Measurements from ENCODE around the gene XCL1.

The XCL1 gene

GRCh38 chr1:168613691-168614231, 37.4 kb downstream of the XCL1 start:
- FAIRE-seq (no peak), DNase-seq (ENCODE audit: insufficient read length) (no peak)
- TF ChIP-seq POLR2AphosphoS5 (IDR thresholded peaks at IDR 0.05; ENCODE audit: low read depth, low read length) (no peak), TAF1 (IDR thresholded peaks at IDR 0.05; ENCODE audit: borderline replicate concordance, low read depth, low read length) (no peak), POLR2A (IDR thresholded peaks at IDR 0.05; ENCODE audit: low read depth, low read length) (no peak)

DNA sequence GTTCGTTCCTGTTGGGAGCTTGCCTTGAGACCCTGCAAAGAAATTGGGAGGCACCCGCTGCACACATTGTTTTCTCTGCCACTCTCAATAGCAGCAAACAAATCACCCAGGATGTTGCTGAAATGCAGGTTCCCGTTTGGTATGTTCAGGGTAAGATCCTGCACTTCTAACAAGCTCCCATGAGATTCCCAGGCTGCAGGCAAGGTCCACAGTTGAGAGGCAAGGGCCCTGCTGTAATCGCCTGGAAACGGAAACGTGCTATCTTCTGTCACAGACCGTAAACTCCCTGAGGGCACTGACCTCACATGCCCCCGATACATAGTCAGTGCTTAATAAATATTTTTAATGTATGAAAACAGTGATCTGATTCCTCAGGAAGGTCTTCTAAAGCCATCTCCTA, 37.8 kb downstream of the XCL1 start:
- no peak for DNase-seq (ENCODE audit: insufficient read length)
- TF ChIP-seq POLR2AphosphoS5 (IDR thresholded peaks at IDR 0.05; ENCODE audit: low read depth, low read length) (no peak), TAF1 (IDR thresholded peaks at IDR 0.05; ENCODE audit: borderline replicate concordance, low read depth, low read length) (no peak), POLR2A (IDR thresholded peaks at IDR 0.05; ENCODE audit: low read depth, low read length) (no peak)
- FAIRE-seq, result no peak

- no peak for FAIRE-seq
- no peak for DNase-seq (ENCODE audit: insufficient read length)
- TF ChIP-seq POLR2AphosphoS5 (IDR thresholded peaks at IDR 0.05; ENCODE audit: low read depth, low read length) (no peak), TAF1 (IDR thresholded peaks at IDR 0.05; ENCODE audit: borderline replicate concordance, low read depth, low read length) (no peak), POLR2A (IDR thresholded peaks at IDR 0.05; ENCODE audit: low read depth, low read length) (no peak)
Observed at GRCh38 chr1:168615965-168616364, 39.6 kb downstream of the XCL1 start.

DNA sequence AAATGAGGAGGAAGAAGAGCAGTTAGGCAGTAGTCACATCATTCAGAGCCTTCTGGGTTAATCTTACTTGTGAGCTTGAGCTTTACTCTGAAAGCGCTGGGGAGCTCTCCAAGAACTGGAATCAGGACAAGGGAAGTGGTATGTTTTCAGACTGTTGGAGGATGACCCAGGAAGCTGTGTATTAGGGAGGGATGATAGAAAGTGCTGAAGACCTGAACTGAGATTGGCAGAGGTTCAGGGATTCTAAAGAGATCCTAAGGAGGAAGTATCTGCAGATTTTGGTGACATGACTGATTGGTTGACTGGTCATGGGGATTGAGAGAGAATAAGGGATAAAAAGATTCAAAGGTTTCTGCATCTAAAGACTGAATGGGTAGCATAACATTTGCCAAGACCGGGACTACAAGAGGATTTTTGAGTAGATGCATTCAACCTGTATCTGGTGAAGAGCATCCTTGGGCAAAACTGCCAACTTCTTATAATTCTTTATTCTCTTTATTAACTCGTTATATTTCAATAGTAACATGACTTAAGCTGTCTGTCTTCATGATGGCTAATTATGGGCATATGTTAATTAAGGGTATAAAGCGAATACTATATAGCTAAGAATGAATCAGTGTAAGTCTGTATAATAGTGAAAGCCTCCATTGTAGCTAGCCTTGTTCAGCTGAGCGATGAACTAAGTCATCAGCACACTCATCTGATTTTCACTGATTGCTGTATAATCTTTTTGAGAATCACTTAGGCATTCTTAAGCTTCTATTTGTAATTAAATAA, 41.8 kb downstream of the XCL1 start:
- TF ChIP-seq TAF1 (IDR thresholded peaks at IDR 0.05; ENCODE audit: borderline replicate concordance, low read depth, low read length), result no peak
- DNase-seq (ENCODE audit: insufficient read length), result no peak
- FAIRE-seq, result no peak

DNA sequence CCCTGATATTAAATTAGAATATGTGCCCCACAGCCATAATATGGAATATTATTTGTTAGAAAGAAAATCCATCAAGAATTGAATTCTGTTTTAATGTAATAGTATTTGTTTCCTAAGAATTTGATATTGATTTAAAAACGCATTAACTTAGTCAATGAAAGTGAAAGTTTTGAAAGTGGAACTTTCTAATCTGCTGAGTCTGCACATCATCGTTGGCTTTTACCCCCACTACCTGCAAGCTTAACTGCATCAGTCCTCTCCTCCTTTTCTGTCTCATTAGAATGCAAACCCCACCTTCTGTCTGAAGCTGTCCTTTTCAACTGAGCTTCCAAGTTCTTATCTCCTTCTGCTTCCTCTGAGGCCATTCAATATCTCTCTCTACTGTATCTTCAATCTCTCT, 42.5 kb downstream of the XCL1 start:
- DNase-seq (ENCODE audit: insufficient read length) (no peak), FAIRE-seq (no peak)
- TF ChIP-seq POLR2AphosphoS5 (IDR thresholded peaks at IDR 0.05; ENCODE audit: low read depth, low read length) (no peak), TAF1 (IDR thresholded peaks at IDR 0.05; ENCODE audit: borderline replicate concordance, low read depth, low read length) (no peak), POLR2A (IDR thresholded peaks at IDR 0.05; ENCODE audit: low read depth, low read length) (no peak)

DNA sequence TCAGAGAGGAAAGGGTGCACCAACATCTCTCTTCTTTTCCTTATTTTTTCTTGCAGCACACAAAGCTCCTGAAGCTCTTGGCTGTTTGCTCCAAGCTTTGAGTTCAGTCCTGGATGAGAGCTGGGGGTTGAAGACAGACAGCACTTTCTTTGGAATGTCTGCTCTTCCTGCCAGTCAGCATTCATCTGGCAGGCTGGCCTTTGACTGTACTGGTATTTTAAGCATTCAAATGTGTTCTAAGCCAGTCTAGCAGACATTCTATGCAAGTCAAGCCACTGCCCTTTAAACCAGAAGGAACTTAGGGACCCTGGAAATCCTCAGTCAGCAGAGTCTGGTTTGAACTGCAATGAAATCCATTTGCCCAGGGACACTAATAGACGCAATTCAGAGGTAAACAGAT, 45.0 kb downstream of the XCL1 start:
- no peak for TF ChIP-seq POLR2AphosphoS5 (IDR thresholded peaks at IDR 0.05; ENCODE audit: low read depth, low read length)
- no peak for TF ChIP-seq POLR2A (IDR thresholded peaks at IDR 0.05; ENCODE audit: low read depth, low read length)
- TF ChIP-seq TAF1 (IDR thresholded peaks at IDR 0.05; ENCODE audit: borderline replicate concordance, low read depth, low read length), result no peak
- FAIRE-seq (no peak), DNase-seq (ENCODE audit: insufficient read length) (no peak)

DNA sequence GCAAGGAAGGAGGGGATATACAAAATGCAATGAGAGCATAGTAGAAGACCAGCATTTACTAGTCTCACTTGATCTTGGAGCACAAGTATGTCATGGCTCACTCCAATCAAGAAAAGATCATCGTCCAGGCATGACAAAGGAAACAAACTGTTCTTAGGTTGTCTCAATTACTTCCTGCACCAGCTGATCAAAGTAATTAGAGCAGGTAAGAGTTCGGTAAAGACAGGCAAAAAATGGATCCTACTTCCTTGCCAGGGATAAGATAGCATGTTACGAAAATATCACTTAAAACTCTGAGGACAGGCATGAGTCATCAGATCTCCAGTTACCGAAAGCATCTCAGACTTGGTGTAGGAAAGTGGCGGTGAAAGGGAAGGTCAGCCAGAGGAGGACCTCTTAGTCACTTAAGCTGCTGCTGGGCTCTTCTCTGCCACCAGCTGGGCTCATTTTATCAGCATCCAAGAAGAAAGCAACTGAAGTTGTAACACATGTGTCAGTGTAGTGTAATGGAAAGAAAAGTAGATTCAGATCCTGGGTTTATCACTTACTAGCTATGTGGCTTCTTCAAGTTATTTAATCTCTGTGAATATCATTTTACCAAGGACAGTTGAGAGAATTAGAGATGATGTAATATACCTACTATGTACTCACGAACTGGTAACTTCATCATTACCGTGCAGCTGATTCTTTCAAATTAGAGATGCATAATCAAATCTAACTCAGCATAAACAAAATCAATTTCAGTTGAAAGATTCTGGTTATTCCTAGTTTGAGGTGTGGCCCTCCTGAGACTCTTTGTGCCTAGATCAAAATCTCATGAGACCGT, 46.8 kb downstream of the XCL1 start:
- no peak for DNase-seq (ENCODE audit: insufficient read length)
- TF ChIP-seq POLR2A (IDR thresholded peaks at IDR 0.05; ENCODE audit: low read depth, low read length) (no peak), TAF1 (IDR thresholded peaks at IDR 0.05; ENCODE audit: borderline replicate concordance, low read depth, low read length) (no peak), POLR2AphosphoS5 (IDR thresholded peaks at IDR 0.05; ENCODE audit: low read depth, low read length) (no peak)
- no peak for FAIRE-seq

GRCh38 chr1:168623831-168624230, 47.4 kb downstream of the XCL1 start:
- TF ChIP-seq TAF1 (IDR thresholded peaks at IDR 0.05; ENCODE audit: borderline replicate concordance, low read depth, low read length) (no peak), POLR2A (IDR thresholded peaks at IDR 0.05; ENCODE audit: low read depth, low read length) (no peak), POLR2AphosphoS5 (IDR thresholded peaks at IDR 0.05; ENCODE audit: low read depth, low read length) (no peak)
- no peak for DNase-seq (ENCODE audit: insufficient read length)
- FAIRE-seq, result no peak

DNA sequence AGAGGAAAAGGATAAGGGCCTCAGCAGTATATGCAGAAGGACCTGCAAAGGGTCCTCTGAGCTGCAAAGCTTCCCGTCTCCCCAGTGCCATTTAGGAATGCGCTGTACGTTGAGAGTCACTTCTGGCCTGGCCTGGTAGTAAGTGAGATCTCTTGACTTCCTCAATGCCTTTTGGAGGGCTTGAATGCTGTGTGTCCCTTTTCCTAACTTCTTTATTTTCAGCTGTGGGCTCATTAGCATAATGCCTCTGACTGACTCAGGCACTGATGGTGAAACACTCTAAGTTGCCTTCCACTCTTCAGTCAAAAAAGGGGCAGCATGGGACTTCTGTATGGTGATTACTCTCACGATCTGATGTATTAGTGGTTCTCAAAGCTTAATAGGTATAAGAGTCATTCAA, 49.9 kb downstream of the XCL1 start:
- no peak for TF ChIP-seq POLR2A (IDR thresholded peaks at IDR 0.05; ENCODE audit: low read depth, low read length)
- TF ChIP-seq TAF1 (IDR thresholded peaks at IDR 0.05; ENCODE audit: borderline replicate concordance, low read depth, low read length), result no peak
- TF ChIP-seq POLR2AphosphoS5 (IDR thresholded peaks at IDR 0.05; ENCODE audit: low read depth, low read length), result no peak
- no peak for DNase-seq (ENCODE audit: insufficient read length)
- no peak for FAIRE-seq

DNA sequence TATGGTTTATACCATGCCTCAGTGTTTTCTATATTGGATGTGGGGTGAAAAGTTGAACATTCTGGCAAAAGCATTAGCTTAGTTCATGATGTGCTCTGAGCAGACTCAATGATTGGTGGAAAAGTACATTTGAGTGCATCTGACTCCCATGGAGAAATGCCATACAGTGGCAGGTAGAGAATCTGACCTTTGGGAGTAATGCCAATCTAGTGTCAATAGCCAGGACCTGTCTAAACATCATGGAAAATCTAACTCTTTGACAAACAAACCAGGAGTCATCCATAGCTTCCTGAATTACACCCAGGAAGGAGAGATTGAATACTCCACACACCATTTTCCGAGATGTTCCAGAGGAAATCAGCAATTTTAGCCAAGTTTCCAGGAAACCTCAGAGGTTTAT, 51.0 kb downstream of the XCL1 start:
- no peak for TF ChIP-seq TAF1 (IDR thresholded peaks at IDR 0.05; ENCODE audit: borderline replicate concordance, low read depth, low read length)

GRCh38 chr1:168628807-168629206, 52.4 kb downstream of the XCL1 start:
- TF ChIP-seq POLR2A (IDR thresholded peaks at IDR 0.05; ENCODE audit: low read depth, low read length) (no peak), TAF1 (IDR thresholded peaks at IDR 0.05; ENCODE audit: borderline replicate concordance, low read depth, low read length) (no peak), POLR2AphosphoS5 (IDR thresholded peaks at IDR 0.05; ENCODE audit: low read depth, low read length) (no peak)
- no peak for FAIRE-seq
- no peak for DNase-seq (ENCODE audit: insufficient read length)

More for the DNA sequence above, 51.0 kb downstream of the XCL1 start:
- no peak for DNase-seq (ENCODE audit: insufficient read length)
- FAIRE-seq, result no peak

- TF ChIP-seq POLR2A (IDR thresholded peaks at IDR 0.05; ENCODE audit: low read depth, low read length) (no peak), TAF1 (IDR thresholded peaks at IDR 0.05; ENCODE audit: borderline replicate concordance, low read depth, low read length) (no peak), POLR2AphosphoS5 (IDR thresholded peaks at IDR 0.05; ENCODE audit: low read depth, low read length) (no peak)
- DNase-seq (ENCODE audit: insufficient read length) (no peak), FAIRE-seq (no peak)
Observed at GRCh38 chr1:168629466-168629865, 53.1 kb downstream of the XCL1 start.
